MCF 10A (cell line): Measurements from ENCODE around the gene ZWILCH. TPM values are rescaled to one million over a fixed set of nuclear protein-coding genes. Genes with fewer than 3 reads are reported as not detected.

Source experiments
- BruUV-seq: library from RNA; stranded (reverse); fragments of 400-500 nt; replicated peaks from 2 replicates; lab custom pipeline; 2021; lab: Mats Ljungman, UMichigan
- CTCF ChIA-PET: fragments of 300-600 bp; sonication (Branson Sonifier 250); formaldehyde crosslinking; extraction: SDS; loops from one replicate; lab custom pipeline; 2021; ENCODE audit warnings: antibody characterized with exemption, inconsistent platforms; lab: Yijun Ruan, JAX
- POLR2A ChIA-PET: fragments of 300-600, 350-650 bp; sonication (Branson Sonifier 250); formaldehyde crosslinking; extraction: SDS; loops from one replicate; lab custom pipeline; 2020; ENCODE audit warnings: antibody characterized with exemption, inconsistent platforms; lab: Yijun Ruan, JAX
- DNase-seq: peaks from one replicate; pipeline ENCODE4 v3.0.0-alpha.2; 2018; ENCODE audit not compliant: unreplicated experiment
- H3K27ac Mint-ChIP-seq: one replicate; pipeline ENCODE4 v1.8.0; 2022; ENCODE audit warnings: mild to moderate bottlenecking, low read depth, mixed read lengths; ENCODE audit not compliant: unreplicated experiment
- H3K27me3 Mint-ChIP-seq: one replicate; pipeline ENCODE4 v1.8.0; 2022; ENCODE audit warnings: mixed read lengths; ENCODE audit not compliant: insufficient read depth, unreplicated experiment
- H3K36me3 Mint-ChIP-seq: one replicate; pipeline ENCODE4 v1.8.0; 2022; ENCODE audit warnings: mild to moderate bottlenecking, moderate library complexity, mixed read lengths; ENCODE audit not compliant: insufficient read depth, unreplicated experiment
- H3K4me1 Mint-ChIP-seq: one replicate; pipeline ENCODE4 v1.8.0; 2022; ENCODE audit warnings: mixed read lengths; ENCODE audit not compliant: insufficient read depth, unreplicated experiment
- H3K4me3 Mint-ChIP-seq: one replicate; pipeline ENCODE4 v1.8.0; 2022; ENCODE audit warnings: mild to moderate bottlenecking, moderate library complexity, mixed read lengths; ENCODE audit not compliant: unreplicated experiment
- H3K9me3 Mint-ChIP-seq: one replicate; pipeline ENCODE4 v1.8.0; 2022; ENCODE audit warnings: mixed read lengths; ENCODE audit not compliant: unreplicated experiment
- intact Hi-C: fragments of 100-400 bp; cut with micrococcal nuclease; formaldehyde crosslinking; loops from 2 replicates; pipeline ENCODE4 v1.14.1; 2022
- total RNA-seq: library from RNA; stranded (reverse); gene quantifications from 2 replicates; pipeline ENCODE4 v1.2.3, GENCODE V29; 2022
- TF ChIP-seq, protein P1 (sequence below): fragments of 200-600 bp; IDR thresholded peaks from one replicate; pipeline ENCODE4 v1.8.0; 2022; ENCODE audit warnings: antibody characterized with exemption, mild to moderate bottlenecking; ENCODE audit not compliant: unreplicated experiment

Gene ZWILCH
- total RNA-seq, 1 experiment from 2014 or later = 27.4 TPM

DNA sequence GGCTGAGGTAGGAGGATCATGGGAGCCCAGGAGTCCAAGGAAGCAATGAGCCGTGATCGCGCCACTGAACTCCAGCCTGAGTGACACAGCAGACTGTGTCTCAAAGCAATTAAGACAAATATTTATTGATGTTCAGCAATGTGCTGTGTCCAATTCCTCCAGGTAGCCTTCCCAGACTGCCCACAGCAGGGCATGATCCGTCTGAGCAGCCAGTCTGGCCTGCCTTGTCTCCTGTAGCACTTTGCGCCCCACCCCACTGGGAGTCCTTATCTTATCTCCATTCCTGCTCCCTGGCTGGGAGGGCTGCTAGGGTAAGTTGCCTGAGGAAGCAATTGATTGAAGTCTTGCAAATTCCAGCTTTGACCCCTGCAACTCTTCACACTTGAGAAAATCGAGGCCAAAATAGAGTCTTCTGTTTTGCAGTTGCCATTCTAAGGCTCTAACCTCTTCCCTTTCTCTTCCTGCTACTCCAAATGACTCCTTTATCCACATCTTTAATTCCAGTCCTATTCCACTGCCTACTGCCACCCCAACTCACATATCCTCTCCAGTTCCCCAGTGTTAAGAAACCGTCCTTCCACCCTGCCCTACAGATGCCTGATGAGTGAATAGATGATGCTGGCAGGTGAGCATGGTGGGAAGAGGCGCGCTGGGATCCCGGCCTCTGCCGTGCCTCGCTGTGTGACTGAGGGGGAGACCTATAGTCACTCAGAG is 87.5 kb downstream of the ZWILCH start:
- intact Hi-C loops = no loop called here
- Mint-ChIP-seq H3K36me3 (no peaks in the 10 kb centered on the region), H3K9me3 (no peaks in the 10 kb centered on the region), H3K27me3 (peaks cover 20% of the 10 kb centered on the region), H3K27ac (no peak overlapping the region), H3K4me3 (no peak overlapping the region), H3K4me1 (no peaks in the 10 kb centered on the region)
- CTCF ChIA-PET = interaction anchor here (0.6 kb wide), 2 partner anchors 259 to 260 kb away, joined by 3 read pairs; no protein-coding TSS in a partner anchor
- BruUV-seq = no TSS peak
- DNase-seq = no peak
- POLR2A ChIA-PET = no interaction called here
- TF ChIP-seq, protein P1, sequence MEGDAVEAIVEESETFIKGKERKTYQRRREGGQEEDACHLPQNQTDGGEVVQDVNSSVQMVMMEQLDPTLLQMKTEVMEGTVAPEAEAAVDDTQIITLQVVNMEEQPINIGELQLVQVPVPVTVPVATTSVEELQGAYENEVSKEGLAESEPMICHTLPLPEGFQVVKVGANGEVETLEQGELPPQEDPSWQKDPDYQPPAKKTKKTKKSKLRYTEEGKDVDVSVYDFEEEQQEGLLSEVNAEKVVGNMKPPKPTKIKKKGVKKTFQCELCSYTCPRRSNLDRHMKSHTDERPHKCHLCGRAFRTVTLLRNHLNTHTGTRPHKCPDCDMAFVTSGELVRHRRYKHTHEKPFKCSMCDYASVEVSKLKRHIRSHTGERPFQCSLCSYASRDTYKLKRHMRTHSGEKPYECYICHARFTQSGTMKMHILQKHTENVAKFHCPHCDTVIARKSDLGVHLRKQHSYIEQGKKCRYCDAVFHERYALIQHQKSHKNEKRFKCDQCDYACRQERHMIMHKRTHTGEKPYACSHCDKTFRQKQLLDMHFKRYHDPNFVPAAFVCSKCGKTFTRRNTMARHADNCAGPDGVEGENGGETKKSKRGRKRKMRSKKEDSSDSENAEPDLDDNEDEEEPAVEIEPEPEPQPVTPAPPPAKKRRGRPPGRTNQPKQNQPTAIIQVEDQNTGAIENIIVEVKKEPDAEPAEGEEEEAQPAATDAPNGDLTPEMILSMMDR = no peak

DNA sequence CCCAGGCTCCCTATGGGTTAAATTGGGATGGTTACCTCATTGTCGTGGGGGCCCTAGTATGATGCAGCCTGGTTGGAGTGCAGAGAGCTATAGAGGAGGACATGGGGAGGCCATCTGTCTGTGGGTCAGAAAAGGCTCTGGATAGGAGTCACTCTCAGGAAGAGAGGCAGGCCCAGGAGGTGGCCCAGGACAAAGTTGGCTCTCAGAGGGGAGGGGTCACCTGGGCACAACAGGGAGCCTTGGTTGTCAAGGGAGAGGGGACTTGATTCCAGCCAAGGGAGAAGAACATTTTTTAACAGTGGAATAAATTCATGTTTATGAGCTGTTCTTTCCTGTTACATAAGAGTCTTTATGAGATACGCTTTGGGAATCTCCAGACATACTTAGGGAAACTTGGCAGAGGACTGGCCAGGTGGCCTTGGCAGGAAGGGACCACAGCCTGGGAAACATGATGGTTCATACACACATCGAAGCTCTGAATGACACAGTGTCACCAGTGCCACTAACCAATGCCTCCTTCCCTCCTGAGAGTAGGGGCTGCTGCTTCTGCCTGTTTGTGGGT is 88.2 kb downstream of the ZWILCH start:
- intact Hi-C loops = no loop called here

DNA sequence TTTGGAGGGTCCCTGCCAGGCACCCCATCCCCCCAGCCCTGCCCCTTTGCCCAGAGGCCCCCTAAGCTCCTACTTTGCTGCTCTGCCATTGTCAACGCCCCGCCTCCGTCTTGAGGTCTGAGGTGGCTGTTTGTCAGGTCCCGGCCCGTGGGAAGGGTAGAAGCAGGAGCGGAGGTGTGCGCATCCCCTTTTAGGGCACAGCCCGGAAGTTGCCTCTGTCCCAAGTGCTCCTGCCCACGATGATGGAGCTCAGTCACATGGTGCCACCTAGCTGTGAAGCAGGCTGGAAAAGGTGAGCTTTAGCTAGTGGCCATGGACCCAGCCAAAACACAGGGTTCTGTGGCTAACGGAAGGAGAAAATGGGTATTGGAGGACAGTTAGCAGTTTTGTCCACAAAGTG is 89.2 kb downstream of the ZWILCH start:
- CTCF ChIA-PET = no interaction called here
- no peaks in the 10 kb centered on the region for H3K4me1 Mint-ChIP-seq
- intact Hi-C loops = no loop called here

More for the DNA sequence above, 88.2 kb downstream of the ZWILCH start:
- Mint-ChIP-seq H3K9me3 (no peaks in the 10 kb centered on the region), H3K27me3 (peaks cover 14% of the 10 kb centered on the region), H3K27ac (no peak overlapping the region), H3K4me1 (no peaks in the 10 kb centered on the region), H3K36me3 (no peaks in the 10 kb centered on the region), H3K4me3 (no peak overlapping the region)
- TF ChIP-seq, protein P1 = no peak
- ChIA-PET POLR2A (no interaction called here), CTCF (no interaction called here)
- no TSS peak for BruUV-seq
- no peak for DNase-seq

DNA sequence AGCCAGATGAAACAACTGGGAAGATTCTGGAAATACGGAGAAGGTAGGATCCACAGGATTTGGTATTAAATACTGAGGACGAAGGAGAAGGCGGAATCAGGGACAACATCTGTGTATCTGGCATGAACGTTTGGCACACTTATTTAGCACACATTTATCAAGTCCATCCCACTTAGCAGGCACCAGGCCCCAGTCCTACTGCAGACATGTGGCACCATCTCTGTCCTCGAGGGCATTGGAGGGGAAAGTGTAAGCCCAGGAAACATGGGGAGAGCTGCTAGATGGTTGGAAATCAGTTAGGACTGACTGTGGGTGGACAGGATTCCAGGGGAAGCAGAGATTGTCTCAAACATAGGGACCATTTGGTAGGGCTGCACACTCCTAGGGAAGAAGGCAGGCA is 89.7 kb downstream of the ZWILCH start:
- intact Hi-C loops = no loop called here
- TF ChIP-seq, protein P1 = no peak
- Mint-ChIP-seq H3K36me3 (no peaks in the 10 kb centered on the region), H3K4me3 (no peak overlapping the region), H3K27ac (no peak overlapping the region), H3K9me3 (no peaks in the 10 kb centered on the region), H3K27me3 (peaks cover 12% of the 10 kb centered on the region), H3K4me1 (no peaks in the 10 kb centered on the region)
- CTCF ChIA-PET = no interaction called here
- no peak for DNase-seq
- POLR2A ChIA-PET = no interaction called here
- no TSS peak for BruUV-seq

More for the DNA sequence above, 89.2 kb downstream of the ZWILCH start:
- Mint-ChIP-seq H3K4me3 (no peak overlapping the region), H3K27ac (no peak overlapping the region), H3K9me3 (no peaks in the 10 kb centered on the region), H3K27me3 (peaks cover 12% of the 10 kb centered on the region), H3K36me3 (no peaks in the 10 kb centered on the region)
- no peak for DNase-seq
- TF ChIP-seq, protein P1 = no peak
- POLR2A ChIA-PET = no interaction called here
- no TSS peak for BruUV-seq
